Caco-2 (cell line): Measurements from ENCODE around the gene NSD1. TPM values are rescaled to one million over a fixed set of nuclear protein-coding genes. Genes with fewer than 3 reads are reported as not detected.
A peak's percentile ranks its signal among the peaks of the same experiment; 100 is the strongest.

Experiments
- BruUV-seq: library from RNA; stranded (reverse); fragments of 400-500 nt; replicated peaks from 2 replicates; lab custom pipeline; 2021; lab: Mats Ljungman, UMichigan
- CTCF ChIA-PET: fragments of 300-600 bp; sonication (Branson Sonifier 250); formaldehyde crosslinking; loops from one replicate; lab custom pipeline; 2022; ENCODE audit warnings: antibody characterized with exemption; lab: Charles Lee
- POLR2A ChIA-PET: fragments of 300-600 bp; sonication (Branson Sonifier 250); formaldehyde crosslinking; loops from one replicate; lab custom pipeline; 2022; ENCODE audit warnings: antibody characterized with exemption; lab: Charles Lee
- DNase-seq, 2 experiments: peaks; one replicate each; pipeline versions ENCODE4 v3.0.0 to v3.0.0-alpha.2; 2020 to 2022
- H3K27me3 ChIP-seq: replicated peaks from 2 replicates; pipeline ENCODE4 v1.6.0; 2011; ENCODE audit warnings: low read length; ENCODE audit not compliant: control insufficient read depth, insufficient read depth
- H3K36me3 ChIP-seq: 2 replicates; pipeline ENCODE4 v1.5.1; 2011; ENCODE audit warnings: low read length; ENCODE audit not compliant: control insufficient read depth, insufficient read depth
- H3K4me1 ChIP-seq: fragments of 250-450 bp; sonication (Bioruptor Pico); 2 replicates; pipeline ENCODE4 v1.5.1; 2020; ENCODE audit warnings: mild to moderate bottlenecking
- H3K4me3 ChIP-seq: 2 replicates; pipeline ENCODE4 v1.5.1; 2011; ENCODE audit warnings: low read depth, mild to moderate bottlenecking, control low read depth, low read length
- H3K9me3 ChIP-seq: fragments of 250-450 bp; sonication (Bioruptor Pico); 2 replicates; pipeline ENCODE4 v1.5.1; 2020; ENCODE audit warnings: mild to moderate bottlenecking, moderate library complexity
- H3K27ac Mint-ChIP-seq: one replicate; pipeline ENCODE4 v1.8.0; 2022; ENCODE audit warnings: mixed read lengths; ENCODE audit not compliant: unreplicated experiment
- H3K27me3 Mint-ChIP-seq: one replicate; pipeline ENCODE4 v1.8.0; 2022; ENCODE audit warnings: mixed read lengths; ENCODE audit not compliant: insufficient read depth, unreplicated experiment
- H3K36me3 Mint-ChIP-seq: one replicate; pipeline ENCODE4 v1.8.0; 2022; ENCODE audit warnings: mild to moderate bottlenecking, mixed read lengths; ENCODE audit not compliant: insufficient read depth, unreplicated experiment
- H3K4me1 Mint-ChIP-seq: one replicate; pipeline ENCODE4 v1.8.0; 2022; ENCODE audit warnings: low read depth, mixed read lengths; ENCODE audit not compliant: unreplicated experiment
- H3K4me3 Mint-ChIP-seq: one replicate; pipeline ENCODE4 v1.8.0; 2022; ENCODE audit warnings: mild to moderate bottlenecking, moderate library complexity, mixed read lengths; ENCODE audit not compliant: unreplicated experiment
- H3K9me3 Mint-ChIP-seq: one replicate; pipeline ENCODE4 v1.8.0; 2022; ENCODE audit warnings: mixed read lengths; ENCODE audit not compliant: unreplicated experiment
- CTCF ChIP-seq, 2 experiments: fragments of 200-600 bp in 1 of 2; IDR thresholded peaks; 1 replicate in 1 of 2; 2 replicates in 1 of 2; pipeline versions ENCODE4 v1.5.1 to v1.8.0; 2011 to 2022; ENCODE audit warnings: antibody characterized with exemption in 1 of 2, control low read depth in 1 of 2, inconsistent platforms in 1 of 2, low read depth in 1 of 2, low read length in 1 of 2, mild to moderate bottlenecking in 1 of 2, moderate library complexity in 1 of 2; ENCODE audit not compliant: insufficient read depth in 1 of 2, severe bottlenecking in 1 of 2, unreplicated experiment in 1 of 2
- intact Hi-C: fragments of 100-400 bp; cut with micrococcal nuclease; formaldehyde crosslinking; loops from one replicate; pipeline ENCODE4 v1.10.0; 2022; ENCODE audit not compliant: unreplicated experiment
- total RNA-seq: library from RNA; stranded (reverse); gene quantifications from 2 replicates; pipeline ENCODE4 v1.2.3, GENCODE V29; 2022

NSD1 gene
- total RNA-seq, 1 experiment from 2014 or later, result 67.4 TPM

- Mint-ChIP-seq H3K9me3 (no peaks in the 10 kb centered on the region), H3K36me3 (peaks cover 83% of the 10 kb centered on the region), H3K4me1 (peaks cover 11% of the 10 kb centered on the region), H3K27me3 (no peaks in the 10 kb centered on the region), H3K4me3 (no peak overlapping the region), H3K27ac (no peak overlapping the region)
- CTCF ChIA-PET, result no interaction called here
- no TSS peak for BruUV-seq
- H3K4me3 ChIP-seq, result no peak overlapping the region
- no peaks in the 10 kb centered on the region for H3K9me3 ChIP-seq
- intact Hi-C loops, result no loop called here
- no peaks in the 10 kb centered on the region for H3K27me3 ChIP-seq
- no peak for TF ChIP-seq CTCF (IDR thresholded peaks at IDR 0.05; ENCODE audit: insufficient read depth in 1 of 2, low read depth in 1 of 2, low read length in 1 of 2, severe bottlenecking in 1 of 2, unreplicated experiment in 1 of 2)
- H3K36me3 ChIP-seq, result peaks cover 19% of the 10 kb centered on the region
- DNase-seq, result no peak
- POLR2A ChIA-PET, result no interaction called here
- peaks cover 22% of the 10 kb centered on the region for H3K4me1 ChIP-seq
Observed at GRCh38 chr5:177093082-177093712, 40.4 kb upstream of the NSD1 start.

- no peak for DNase-seq
- Mint-ChIP-seq H3K27ac (no peak overlapping the region), H3K9me3 (no peaks in the 10 kb centered on the region), H3K4me1 (peaks cover 11% of the 10 kb centered on the region), H3K4me3 (no peak overlapping the region), H3K36me3 (peaks cover 89% of the 10 kb centered on the region), H3K27me3 (no peaks in the 10 kb centered on the region)
- POLR2A ChIA-PET, result no interaction called here
- H3K9me3 ChIP-seq, result no peaks in the 10 kb centered on the region
- peaks cover 22% of the 10 kb centered on the region for H3K4me1 ChIP-seq
- CTCF ChIA-PET, result interaction anchor here (1.6 kb wide), 1 partner anchor 18 kb away, joined by 3 read pairs; no protein-coding TSS in a partner anchor
- H3K36me3 ChIP-seq, result peaks cover 19% of the 10 kb centered on the region
- TF ChIP-seq CTCF (IDR thresholded peaks at IDR 0.05; ENCODE audit: insufficient read depth in 1 of 2, low read depth in 1 of 2, low read length in 1 of 2, severe bottlenecking in 1 of 2, unreplicated experiment in 1 of 2), result no peak
- H3K27me3 ChIP-seq, result no peaks in the 10 kb centered on the region
- H3K4me3 ChIP-seq, result no peak overlapping the region
- no TSS peak for BruUV-seq
- intact Hi-C loops, result no loop called here
Observed at GRCh38 chr5:177093803-177094202, 39.8 kb upstream of the NSD1 start.

- Mint-ChIP-seq H3K27ac (peak overlapping the region; percentile 15), H3K9me3 (no peaks in the 10 kb centered on the region), H3K36me3 (peaks cover 89% of the 10 kb centered on the region), H3K4me1 (peaks cover 11% of the 10 kb centered on the region), H3K4me3 (no peak overlapping the region), H3K27me3 (no peaks in the 10 kb centered on the region)
- H3K27me3 ChIP-seq, result no peaks in the 10 kb centered on the region
- TF ChIP-seq CTCF (IDR thresholded peaks at IDR 0.05; ENCODE audit: insufficient read depth in 1 of 2, low read depth in 1 of 2, low read length in 1 of 2, severe bottlenecking in 1 of 2, unreplicated experiment in 1 of 2), result no peak
- H3K4me3 ChIP-seq, result no peak overlapping the region
- no peaks in the 10 kb centered on the region for H3K9me3 ChIP-seq
- intact Hi-C loops, result no loop called here
- H3K36me3 ChIP-seq, result peaks cover 19% of the 10 kb centered on the region
- peak; percentile 59 to 71 for DNase-seq
- H3K4me1 ChIP-seq, result peaks cover 22% of the 10 kb centered on the region
- ChIA-PET CTCF (interaction anchor here (0.6 to 1.6 kb wide), 3 partner anchors 8 to 18 kb away, joined by 3 to 6 read pairs (median 5); partner anchors contain the start of gene FGFR4), POLR2A (interaction anchor here (0.6 to 1.5 kb wide), 2 partner anchors 11 to 23 kb away, joined by 3 to 4 read pairs; no protein-coding TSS in a partner anchor)
- BruUV-seq, result no TSS peak
Observed at GRCh38 chr5:177094224-177095087, 39.1 kb upstream of the NSD1 start.
